HG03196 (cell line): ENCODE measurements around the gene SEPHS2.
"Not testable (repeated sequence)": the region's sequence is repeated elsewhere in the genome, so short reads cannot be mapped to it uniquely, and the experiment has no call there.

Experiments used
- ATAC-seq: cut with Tn5 transposase; IDR thresholded peaks from one replicate; pipeline ENCODE4 v1.9.1; 2021; ENCODE audit not compliant: unreplicated experiment

The SEPHS2 gene

GRCh38 chr16:30470170-30470512 lies 24.5 kb upstream of the SEPHS2 start:
- ATAC-seq = no peak

- ATAC-seq = no peak
Measured at GRCh38 chr16:30464078-30464477, 18.4 kb upstream of the SEPHS2 start.

GRCh38 chr16:30461426-30461825 lies 15.8 kb upstream of the SEPHS2 start:
- ATAC-seq = not testable (repeated sequence)

- ATAC-seq = no peak
Measured at GRCh38 chr16:30459456-30459855, 13.8 kb upstream of the SEPHS2 start.

GRCh38 chr16:30458561-30459394 lies 13.1 kb upstream of the SEPHS2 start:
- ATAC-seq = peak; percentile 83

- ATAC-seq = no peak
Measured at GRCh38 chr16:30457743-30458560, 12.3 kb upstream of the SEPHS2 start.

- no peak for ATAC-seq
Measured at GRCh38 chr16:30457256-30457655, 11.6 kb upstream of the SEPHS2 start.

GRCh38 chr16:30456302-30456701 lies 10.6 kb upstream of the SEPHS2 start:
- no peak for ATAC-seq

- ATAC-seq = not testable (repeated sequence)
Measured at GRCh38 chr16:30452709-30453580, 7.3 kb upstream of the SEPHS2 start.

GRCh38 chr16:30449116-30449435 lies 3.4 kb upstream of the SEPHS2 start:
- ATAC-seq = no peak

GRCh38 chr16:30447512-30448226 lies 2.0 kb upstream of the SEPHS2 start:
- ATAC-seq = no peak

GRCh38 chr16:30446203-30446595 lies 525 bp upstream of the SEPHS2 start:
- ATAC-seq = no peak

- no peak for ATAC-seq
Measured at GRCh38 chr16:30445149-30445407, 596 bp downstream of the SEPHS2 start.

GRCh38 chr16:30444231-30445148 lies 1.2 kb downstream of the SEPHS2 start:
- no peak for ATAC-seq

GRCh38 chr16:30443631-30444030 lies 2.0 kb downstream of the SEPHS2 start:
- no peak for ATAC-seq

GRCh38 chr16:30439720-30440348 lies 5.8 kb downstream of the SEPHS2 start:
- no peak for ATAC-seq

GRCh38 chr16:30438835-30439234 lies 6.8 kb downstream of the SEPHS2 start:
- no peak for ATAC-seq

- ATAC-seq = no peak
Measured at GRCh38 chr16:30437511-30438046, 8.1 kb downstream of the SEPHS2 start.

- ATAC-seq = no peak
Measured at GRCh38 chr16:30434852-30435251, 10.8 kb downstream of the SEPHS2 start.
